H9 (cell line): ENCODE measurements around the gene FEN1. TPM values are rescaled to one million over a fixed set of nuclear protein-coding genes. Genes with fewer than 3 reads are reported as not detected.

ENCODE experiments used
- DNase-seq: peaks from one replicate; pipeline ENCODE4 v3.0.0-alpha.2; 2017
- H2AFZ ChIP-seq: one replicate; pipeline ENCODE4 v1.6.1; 2013; ENCODE audit warnings: mild to moderate bottlenecking, low read length, control low read depth, moderate library complexity
- H2AK5ac ChIP-seq: 2 replicates; pipeline ENCODE4 v1.6.1; 2013; ENCODE audit warnings: low read length, control low read depth, mixed read lengths; ENCODE audit not compliant: insufficient read length
- H2BK120ac ChIP-seq: one replicate; pipeline ENCODE4 v1.6.1; 2013; ENCODE audit warnings: low read depth, mild to moderate bottlenecking, low read length, control low read depth, inconsistent platforms; ENCODE audit not compliant: poor library complexity, severe bottlenecking
- H2BK12ac ChIP-seq: 2 replicates; pipeline ENCODE4 v1.6.1; 2013; ENCODE audit warnings: low read length, control low read depth, mixed read lengths, low read depth; ENCODE audit not compliant: insufficient read length
- H2BK15ac ChIP-seq: 2 replicates; pipeline ENCODE4 v1.6.1; 2013; ENCODE audit warnings: low read depth, low read length, control low read depth
- H2BK20ac ChIP-seq: one replicate; pipeline ENCODE4 v1.6.1; 2013; ENCODE audit warnings: low read depth, mild to moderate bottlenecking, low read length, control low read depth, inconsistent platforms; ENCODE audit not compliant: poor library complexity, severe bottlenecking
- H2BK5ac ChIP-seq: 2 replicates; pipeline ENCODE4 v1.6.1; 2013; ENCODE audit warnings: low read length, control low read depth, mixed read lengths; ENCODE audit not compliant: insufficient read length
- H3K14ac ChIP-seq: 2 replicates; pipeline ENCODE4 v1.6.1; 2013; ENCODE audit warnings: low read length, control low read depth; ENCODE audit not compliant: insufficient read depth
- H3K18ac ChIP-seq: 2 replicates; pipeline ENCODE4 v1.6.1; 2013; ENCODE audit warnings: low read depth, mild to moderate bottlenecking, mixed read lengths, low read length, control low read depth; ENCODE audit not compliant: insufficient read length
- H3K23ac ChIP-seq: 2 replicates; pipeline ENCODE4 v1.6.1; 2013; ENCODE audit warnings: low read length, control low read depth, mixed read lengths, low read depth; ENCODE audit not compliant: insufficient read length
- H3K23me2 ChIP-seq: 2 replicates; pipeline ENCODE4 v1.6.1; 2013; ENCODE audit warnings: low read depth, mild to moderate bottlenecking, mixed read lengths, low read length, control low read depth; ENCODE audit not compliant: insufficient read length, poor library complexity, severe bottlenecking
- H3K27ac ChIP-seq: 2 replicates; pipeline ENCODE4 v1.5.1; 2013; ENCODE audit warnings: low read length, control low read depth, mixed read lengths, low read depth; ENCODE audit not compliant: insufficient read length
- H3K27me3 ChIP-seq: 2 replicates; pipeline ENCODE4 v1.6.1; 2013; ENCODE audit warnings: low read length, control low read depth, inconsistent platforms; ENCODE audit not compliant: insufficient read depth
- H3K4ac ChIP-seq: 2 replicates; pipeline ENCODE4 v1.6.1; 2013; ENCODE audit warnings: low read depth, mild to moderate bottlenecking, control low read depth, inconsistent platforms, low read length, moderate library complexity
- H3K4me1 ChIP-seq: 2 replicates; pipeline ENCODE4 v1.6.1; 2013; ENCODE audit warnings: low read length, control low read depth, inconsistent platforms; ENCODE audit not compliant: insufficient read depth
- H3K4me2 ChIP-seq: 2 replicates; pipeline ENCODE4 v1.6.1; 2013; ENCODE audit warnings: low read length, control low read depth, mixed read lengths; ENCODE audit not compliant: insufficient read length, insufficient read depth
- H3K56ac ChIP-seq: 2 replicates; pipeline ENCODE4 v1.6.1; 2013; ENCODE audit warnings: low read depth, mild to moderate bottlenecking, mixed read lengths, low read length, control low read depth; ENCODE audit not compliant: insufficient read length
- H3K79me1 ChIP-seq: 2 replicates; pipeline ENCODE4 v1.6.1; 2013; ENCODE audit warnings: low read depth, mild to moderate bottlenecking, moderate library complexity, low read length, control low read depth, inconsistent platforms; ENCODE audit not compliant: insufficient read depth, poor library complexity, severe bottlenecking
- H3K79me2 ChIP-seq: 2 replicates; pipeline ENCODE4 v1.6.1; 2013; ENCODE audit warnings: low read length, control low read depth, inconsistent platforms; ENCODE audit not compliant: insufficient read depth
- H3K9ac ChIP-seq: 2 replicates; pipeline ENCODE4 v1.6.1; 2013; ENCODE audit warnings: low read length, control low read depth, mixed read lengths; ENCODE audit not compliant: insufficient read length; ENCODE audit errors: extremely low read depth
- H3K9me3 ChIP-seq: one replicate; pipeline ENCODE4 v1.6.1; 2013; ENCODE audit warnings: low read depth, low read length, inconsistent platforms; ENCODE audit not compliant: control insufficient read depth
- H3T11ph ChIP-seq: one replicate; pipeline ENCODE4 v1.6.1; 2013; ENCODE audit warnings: mild to moderate bottlenecking, low read length, control low read depth, inconsistent platforms
- H4K20me1 ChIP-seq: one replicate; pipeline ENCODE4 v1.6.1; 2013; ENCODE audit not compliant: control insufficient read depth, insufficient read length, insufficient read depth
- H4K5ac ChIP-seq: 2 replicates; pipeline ENCODE4 v1.6.1; 2013; ENCODE audit warnings: low read depth, mild to moderate bottlenecking, mixed read lengths, low read length, control low read depth; ENCODE audit not compliant: insufficient read length
- H4K8ac ChIP-seq: replicated peaks from 2 replicates; pipeline ENCODE4 v1.6.1; 2013; ENCODE audit warnings: low read length, control low read depth, mixed read lengths, low read depth; ENCODE audit not compliant: insufficient read length
- H4K91ac ChIP-seq: 2 replicates; pipeline ENCODE4 v1.6.1; 2013; ENCODE audit warnings: low read depth, mild to moderate bottlenecking, moderate library complexity, mixed read lengths, low read length, control low read depth; ENCODE audit not compliant: insufficient read length
- H3K27ac Mint-ChIP-seq, 3 experiments: 2 replicates in 2 of 3; 3 replicates in 1 of 3; pipeline ENCODE4 v1.8.0; 2020 to 2021; ENCODE audit warnings: mixed read lengths in 3 of 3, mild to moderate bottlenecking in 1 of 3, moderate library complexity in 1 of 3
- H3K27me3 Mint-ChIP-seq: 2 replicates; pipeline ENCODE4 v1.8.0; 2021; ENCODE audit warnings: low read depth, mild to moderate bottlenecking, moderate library complexity, mixed read lengths
- H3K36me3 Mint-ChIP-seq, 3 experiments: 2 replicates in 2 of 3; 3 replicates in 1 of 3; pipeline ENCODE4 v1.8.0; 2020 to 2021; ENCODE audit warnings: low read depth in 3 of 3, mixed read lengths in 3 of 3; ENCODE audit not compliant: insufficient read depth in 1 of 3
- H3K4me1 Mint-ChIP-seq, 2 experiments: 2 replicates each; pipeline ENCODE4 v1.8.0; 2020; ENCODE audit warnings: mixed read lengths in 2 of 2
- H3K4me3 Mint-ChIP-seq, 2 experiments: 2 replicates in 1 of 2; 3 replicates in 1 of 2; pipeline ENCODE4 v1.8.0; 2020 to 2021; ENCODE audit warnings: mild to moderate bottlenecking in 2 of 2, mixed read lengths in 2 of 2, moderate library complexity in 1 of 2
- H3K9me3 Mint-ChIP-seq, 2 experiments: 2 replicates in 1 of 2; 3 replicates in 1 of 2; pipeline ENCODE4 v1.8.0; 2020; ENCODE audit warnings: mild to moderate bottlenecking in 2 of 2, mixed read lengths in 2 of 2, moderate library complexity in 1 of 2
- CTCF ChIP-seq: fragments of 200-600 bp; sonication (generic); conservative IDR thresholded peaks from 3 replicates; pipeline ENCODE4 v1.8.0; 2021; ENCODE audit warnings: antibody characterized with exemption, mild to moderate bottlenecking
- WGBS: extraction: QIAGEN DNeasy Blood & Tissue Kit; methylation state at CpG from one replicate; pipeline ENCODE4 v1.1.7; 2013; ENCODE audit warnings: missing lambda C conversion rate, low lambda C conversion rate, mixed read lengths; ENCODE audit not compliant: insufficient read length; ENCODE audit errors: extremely low coverage; 5-methylcytosine and 5-hydroxymethylcytosine counted together
- total RNA-seq: library from RNA; stranded (reverse); gene quantifications from 2 replicates; pipeline ENCODE4 v1.2.1, GENCODE V29; 2021

The FEN1 gene
- total RNA-seq, 1 experiment from 2014 or later = 114 TPM

GRCh38 chr11:61749591-61750217 is 43.0 kb upstream of the FEN1 start:
- Mint-ChIP-seq H3K4me3 (peak overlapping the region in 1 of 2 experiments; percentile 3; a peak in 4 of 5 replicates), H3K27ac (peak overlapping the region in 1 of 3 experiments; percentile 10; a peak in 3 of 7 replicates), H3K36me3 (no peaks in the 10 kb centered on the region), H3K4me1 (peaks cover 37 to 62% of the 10 kb centered on the region in 2 experiments), H3K27me3 (peaks cover 38% of the 10 kb centered on the region), H3K9me3 (peaks cover 0 to 3% of the 10 kb centered on the region in 2 experiments; a peak in 1 of 5 replicates)
- Histone ChIP-seq H4K5ac (no peak overlapping the region), H2AK5ac (no peak overlapping the region), H3K4me1 (peaks cover 2% of the 10 kb centered on the region; the same call in 1 of the 2 replicates), H2BK15ac (no peak overlapping the region), H3K9ac (no peak overlapping the region), H2AFZ (no peak overlapping the region), H3K23me2 (peaks cover 5% of the 10 kb centered on the region), H3K56ac (no peak overlapping the region), H3K79me2 (no peaks in the 10 kb centered on the region), H4K8ac (no peak overlapping the region), H3K27ac (no peak overlapping the region), H2BK120ac (no peak overlapping the region), H4K20me1 (no peaks in the 10 kb centered on the region), H3K4me2 (no peak overlapping the region), H3K23ac (no peak overlapping the region), H2BK20ac (no peak overlapping the region), H3K18ac (no peak overlapping the region), H3K14ac (no peak overlapping the region), H3K27me3 (peaks cover 8% of the 10 kb centered on the region; the same call in 1 of the 2 replicates), H3T11ph (no peak overlapping the region), H3K4ac (no peak overlapping the region), H4K91ac (no peak overlapping the region), H3K9me3 (no peaks in the 10 kb centered on the region), H2BK5ac (no peak overlapping the region), H2BK12ac (no peak overlapping the region), H3K79me1 (no peaks in the 10 kb centered on the region)
- no peak for DNase-seq
- no CpG with 5 or more reads among the region's 21 CpGs for WGBS
- TF ChIP-seq CTCF = no peak
